Glomerular visceral epithelial cell (primary cell): Measurements from ENCODE around the gene IARS2.
"Not testable (repeated sequence)": the region's sequence is repeated elsewhere in the genome, so short reads cannot be mapped to it uniquely, and the experiment has no call there.

ENCODE experiments used
- DNase-seq: peaks from one replicate; pipeline ENCODE4 v3.0.0-alpha.2; 2016; ENCODE audit errors: extremely low spot score

Gene IARS2

GRCh38 chr1:220094016-220094911, at the start of gene IARS2:
TSS of gene IARS2 (plus strand) at chr1:220094132. CDS start at chr1:220094217, 85 bp downstream.
- DNase-seq: peak; percentile 92

GRCh38 chr1:220044678-220045355, 49.1 kb upstream of the IARS2 start:
- DNase-seq: no peak

- DNase-seq: peak; percentile 3
Observed at GRCh38 chr1:220045356-220046051, 48.4 kb upstream of the IARS2 start.

GRCh38 chr1:220046052-220046930, 47.6 kb upstream of the IARS2 start, which contains the start of gene EPRS1:
TSS of gene EPRS1 (minus strand) at chr1:220046505. CDS start at chr1:220046388, 117 bp downstream.
- DNase-seq: peak; percentile 98

GRCh38 chr1:220056374-220056773, 37.6 kb upstream of the IARS2 start:
- no peak for DNase-seq

- no peak for DNase-seq
Observed at GRCh38 chr1:220060876-220061275, 33.1 kb upstream of the IARS2 start.

GRCh38 chr1:220062629-220063028, 31.3 kb upstream of the IARS2 start:
- DNase-seq: no peak

GRCh38 chr1:220067269-220068204, 26.4 kb upstream of the IARS2 start:
- no peak for DNase-seq

GRCh38 chr1:220076861-220077762, 16.8 kb upstream of the IARS2 start:
- no peak for DNase-seq

GRCh38 chr1:220077887-220078286, 16.0 kb upstream of the IARS2 start:
- DNase-seq: no peak

GRCh38 chr1:220084460-220084859, 9.5 kb upstream of the IARS2 start:
- no peak for DNase-seq

GRCh38 chr1:220086261-220086686, 7.7 kb upstream of the IARS2 start:
- not testable (repeated sequence) for DNase-seq

- DNase-seq: peak; percentile 97
Observed at GRCh38 chr1:220089650-220090556, 4.0 kb upstream of the IARS2 start, which contains the start of gene BPNT1. TSS of gene BPNT1 (minus strand) at chr1:220089788. CDS start at chr1:220079846, 9,942 bp downstream.

- DNase-seq: no peak
Observed at GRCh38 chr1:220092694-220093093, 1.2 kb upstream of the IARS2 start.

GRCh38 chr1:220093361-220094015, 444 bp upstream of the IARS2 start:
- no peak for DNase-seq

GRCh38 chr1:220099826-220100225, 5.9 kb downstream of the IARS2 start:
- DNase-seq: no peak

GRCh38 chr1:220110473-220110872, 16.5 kb downstream of the IARS2 start:
- DNase-seq: not testable (repeated sequence)
